Measurements from ENCODE around the gene ALX3.

The ALX3 gene

GRCh38 chr1:110112656-110113055 is 42.2 kb upstream of the ALX3 start:
- TF ChIP-seq CTCF (IDR thresholded peaks at IDR 0.05; ENCODE audit: insufficient read depth, low read length, poor library complexity, severe bottlenecking) (no peak), EZH2phosphoT487 (conservative IDR thresholded peaks at IDR 0.05; ENCODE audit: low read length) (no peak)
- Histone ChIP-seq H3K9ac (ENCODE audit: low read length) (no peak overlapping the region), H3K4me2 (ENCODE audit: low read depth, low read length, poor library complexity, severe bottlenecking) (no peak overlapping the region), H4K20me1 (ENCODE audit: low read depth, low read length) (no peaks in the 10 kb centered on the region), H3K27me3 (ENCODE audit: low read length) (no peaks in the 10 kb centered on the region), H3F3A (ENCODE audit: insufficient read depth) (no peaks in the 10 kb centered on the region), H3K4me3 (ENCODE audit: insufficient read depth, low read length, poor library complexity, severe bottlenecking) (no peak overlapping the region), H3K9me3 (ENCODE audit: insufficient read depth, low read length) (no peaks in the 10 kb centered on the region), H3K79me2 (ENCODE audit: insufficient read depth, low read length) (no peaks in the 10 kb centered on the region), H3K9me2 (replicated peaks; ENCODE audit: insufficient read depth, low read length) (no peaks in the 10 kb centered on the region), H3K27ac (ENCODE audit: low read depth, low read length) (no peak overlapping the region), H2AFZ (ENCODE audit: low read depth, low read length, severe bottlenecking) (no peak overlapping the region), H3K36me3 (ENCODE audit: low read length) (no peaks in the 10 kb centered on the region)

GRCh38 chr1:110112143-110112542 is 41.7 kb upstream of the ALX3 start, which contains the start of gene UBL4B:
TSS of gene UBL4B (plus strand) at chr1:110112443. CDS start at chr1:110112535, 92 bp downstream.
- Histone ChIP-seq H3K4me3 (ENCODE audit: insufficient read depth, low read length, poor library complexity, severe bottlenecking) (no peak within 1 kb of the TSS), H4K20me1 (ENCODE audit: low read depth, low read length) (no peaks in the 10 kb centered on the region), H3K4me2 (ENCODE audit: low read depth, low read length, poor library complexity, severe bottlenecking) (no peak within 1 kb of the TSS), H3K27me3 (ENCODE audit: low read length) (no peaks in the 10 kb centered on the region), H3K9ac (ENCODE audit: low read length) (no peak within 1 kb of the TSS), H3F3A (ENCODE audit: insufficient read depth) (no peaks in the 10 kb centered on the region), H3K9me2 (replicated peaks; ENCODE audit: insufficient read depth, low read length) (no peaks in the 10 kb centered on the region), H3K79me2 (ENCODE audit: insufficient read depth, low read length) (no peaks in the 10 kb centered on the region), H3K9me3 (ENCODE audit: insufficient read depth, low read length) (no peaks in the 10 kb centered on the region), H3K27ac (ENCODE audit: low read depth, low read length) (no peak within 1 kb of the TSS), H3K36me3 (ENCODE audit: low read length) (no peaks in the 10 kb centered on the region), H2AFZ (ENCODE audit: low read depth, low read length, severe bottlenecking) (no peak within 1 kb of the TSS)
- TF ChIP-seq EZH2phosphoT487 (conservative IDR thresholded peaks at IDR 0.05; ENCODE audit: low read length) (no peak), CTCF (IDR thresholded peaks at IDR 0.05; ENCODE audit: insufficient read depth, low read length, poor library complexity, severe bottlenecking) (no peak)

GRCh38 chr1:110111081-110111480 is 40.6 kb upstream of the ALX3 start:
- no peak for TF ChIP-seq CTCF (IDR thresholded peaks at IDR 0.05; ENCODE audit: insufficient read depth, low read length, poor library complexity, severe bottlenecking)
- TF ChIP-seq EZH2phosphoT487 (conservative IDR thresholded peaks at IDR 0.05; ENCODE audit: low read length) = no peak

More at GRCh38 chr1:110111081-110111480, 40.6 kb upstream of the ALX3 start:
- H3K4me3 ChIP-seq (ENCODE audit: insufficient read depth, low read length, poor library complexity, severe bottlenecking) = no peak overlapping the region
- H4K20me1 ChIP-seq (ENCODE audit: low read depth, low read length) = no peaks in the 10 kb centered on the region
- no peak overlapping the region for H3K4me2 ChIP-seq (ENCODE audit: low read depth, low read length, poor library complexity, severe bottlenecking)
- no peaks in the 10 kb centered on the region for H3K9me2 ChIP-seq (replicated peaks; ENCODE audit: insufficient read depth, low read length)
- no peaks in the 10 kb centered on the region for H3K9me3 ChIP-seq (ENCODE audit: insufficient read depth, low read length)
- no peak overlapping the region for H3K9ac ChIP-seq (ENCODE audit: low read length)
- no peaks in the 10 kb centered on the region for H3F3A ChIP-seq (ENCODE audit: insufficient read depth)
- no peak overlapping the region for H3K27ac ChIP-seq (ENCODE audit: low read depth, low read length)
- H3K27me3 ChIP-seq (ENCODE audit: low read length) = no peaks in the 10 kb centered on the region
- no peaks in the 10 kb centered on the region for H3K79me2 ChIP-seq (ENCODE audit: insufficient read depth, low read length)
- H2AFZ ChIP-seq (ENCODE audit: low read depth, low read length, severe bottlenecking) = no peak overlapping the region
- no peaks in the 10 kb centered on the region for H3K36me3 ChIP-seq (ENCODE audit: low read length)

Measured in SU-DHL-6 (cell line).